Mucosa of gallbladder (tissue), 1 donor: ENCODE results near the gene SERPINA3. TPM values are rescaled to one million over a fixed set of nuclear protein-coding genes. Genes with fewer than 3 reads are reported as not detected.
"Not testable (repeated sequence)": the region's sequence is repeated elsewhere in the genome, so short reads cannot be mapped to it uniquely, and the experiment has no call there.

Experiments
- DNase-seq: peaks from one replicate; pipeline ENCODE4 v3.0.0-alpha.2; 2020; ENCODE audit warnings: low spot score
- total RNA-seq: library from RNA; stranded (reverse); gene quantifications from one replicate; pipeline ENCODE4 v1.2.1, GENCODE V29; 2021
- donor health status: DM: no; HTN: no; CAD: no.

Gene SERPINA3
- total RNA-seq, 1 donor from 2014 or later: 101 TPM

DNA sequence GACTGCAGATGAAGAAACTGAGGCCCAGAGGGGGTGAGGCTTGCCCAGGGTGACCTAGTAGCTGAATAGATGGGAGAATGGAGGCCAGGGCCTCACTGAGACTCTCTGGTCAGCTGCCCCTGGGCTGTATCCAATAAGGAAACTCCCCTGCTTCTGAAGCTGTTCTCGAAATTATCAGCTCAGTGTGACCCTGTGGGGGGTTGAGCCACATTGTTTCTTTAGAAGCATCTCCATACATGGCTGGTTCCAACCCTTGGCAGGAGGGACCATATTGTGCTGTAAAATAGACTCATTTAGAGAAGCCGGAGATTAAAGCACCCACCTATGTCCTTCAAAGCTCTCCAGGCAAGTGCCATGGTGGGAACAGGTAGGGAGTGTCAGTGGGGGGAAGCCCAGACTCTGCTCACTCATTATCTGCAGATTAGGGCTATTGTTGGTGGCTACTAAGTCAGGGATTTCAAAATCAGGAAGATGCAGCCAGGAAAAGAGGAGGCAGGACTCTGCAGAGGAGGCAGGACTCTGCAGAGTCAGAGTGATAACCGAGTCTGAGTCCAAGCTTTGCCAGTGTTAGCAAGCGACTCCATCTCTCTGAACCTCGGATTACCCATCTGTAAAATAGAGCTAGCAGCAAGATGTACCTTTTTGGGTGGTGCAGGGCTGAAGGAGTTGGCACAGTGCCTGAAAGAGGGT, 27.5 kb upstream of the SERPINA3 start:
- no peak for DNase-seq

DNA sequence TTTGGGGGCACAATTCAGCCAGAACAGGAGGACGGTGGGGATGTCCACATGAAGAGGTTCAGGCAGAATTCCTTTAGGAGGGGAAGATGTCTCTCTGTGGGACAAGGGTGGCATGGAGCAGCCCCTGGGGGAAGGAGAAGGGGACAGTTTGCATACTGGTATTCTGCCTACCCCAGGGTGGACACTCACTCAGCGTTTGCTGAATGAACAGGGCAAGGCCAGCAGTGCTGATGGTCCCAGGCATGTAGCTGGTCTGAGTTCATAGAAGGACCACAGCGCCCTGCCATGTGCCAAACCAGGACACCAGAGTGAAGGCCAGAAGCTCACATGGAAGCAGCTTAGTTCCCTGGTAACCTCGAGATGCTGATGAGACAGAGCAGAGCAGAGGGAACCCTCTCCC, 25.6 kb upstream of the SERPINA3 start:
- no peak for DNase-seq

DNA sequence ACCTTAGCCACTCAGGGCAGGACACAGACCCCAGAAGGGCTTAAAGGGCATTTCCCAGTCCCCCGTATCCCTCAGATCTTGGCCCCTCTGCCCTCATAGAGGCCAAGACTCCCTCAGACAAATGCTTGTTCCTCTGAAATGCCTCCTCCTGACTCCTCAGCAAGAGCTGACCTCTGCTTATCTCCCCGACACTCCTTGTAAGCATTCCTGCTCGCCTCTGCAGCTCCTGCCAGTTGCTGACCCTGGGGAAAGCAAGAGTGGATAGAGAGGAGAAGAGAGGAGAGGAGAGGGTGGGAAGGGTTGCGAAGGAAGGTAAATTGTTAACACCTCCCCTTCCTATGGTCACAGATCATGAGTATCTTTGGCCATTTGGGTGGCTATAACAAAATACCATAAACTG, 23.9 kb upstream of the SERPINA3 start:
- no peak for DNase-seq

DNA sequence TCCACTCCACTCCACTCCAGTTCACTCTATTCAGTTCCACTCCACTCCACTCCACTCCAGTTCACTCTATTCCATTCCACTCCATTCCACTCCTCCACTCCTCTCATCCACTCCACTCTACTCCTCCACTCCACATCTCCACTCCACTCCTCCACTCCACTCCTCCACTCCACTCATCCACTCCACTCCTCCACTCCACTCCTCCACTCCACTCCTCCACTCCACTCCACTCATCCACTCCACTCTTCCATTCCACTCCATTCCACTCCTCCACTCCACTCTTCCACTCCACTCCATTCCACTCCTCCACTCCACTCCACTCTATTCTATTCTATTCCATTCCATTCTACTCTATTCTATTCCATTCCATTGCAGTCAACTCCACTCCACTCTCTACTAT, 21.1 kb upstream of the SERPINA3 start:
- DNase-seq: no peak

DNA sequence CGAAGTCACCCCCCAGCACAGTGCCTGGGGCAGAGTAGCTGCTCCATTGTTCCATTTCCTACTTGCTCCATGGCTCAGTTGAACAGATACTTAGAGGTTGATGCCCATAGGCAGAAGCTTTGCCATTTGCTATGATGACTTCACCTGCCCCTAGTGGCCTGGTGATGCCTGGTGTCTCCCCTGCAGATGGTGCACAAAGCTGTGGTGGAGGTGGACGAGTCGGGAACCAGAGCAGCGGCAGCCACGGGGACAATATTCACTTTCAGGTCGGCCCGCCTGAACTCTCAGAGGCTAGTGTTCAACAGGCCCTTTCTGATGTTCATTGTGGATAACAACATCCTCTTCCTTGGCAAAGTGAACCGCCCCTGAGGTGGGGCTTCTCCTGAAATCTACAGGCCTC, 20.3 kb upstream of the SERPINA3 start:
- DNase-seq: no peak

DNA sequence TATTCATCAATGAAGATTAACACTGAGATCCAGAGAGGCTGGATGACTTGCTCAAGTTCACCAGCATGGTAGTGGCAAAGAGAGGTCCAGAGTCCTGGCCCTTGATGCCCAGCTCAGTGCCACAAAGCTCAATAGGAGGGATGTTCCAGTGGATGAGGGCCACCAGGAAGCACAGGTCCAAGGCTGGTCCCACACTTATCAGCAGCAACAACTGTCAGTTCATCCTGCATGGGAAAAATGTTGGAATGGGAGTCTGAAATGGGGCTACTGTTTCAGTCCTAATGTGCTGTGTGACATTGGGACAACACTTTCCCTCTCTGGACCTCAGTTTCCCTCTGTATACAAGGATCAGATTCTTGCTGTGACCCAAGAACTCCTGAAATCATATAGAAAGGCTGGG, 19.7 kb upstream of the SERPINA3 start:
- DNase-seq: no peak

DNA sequence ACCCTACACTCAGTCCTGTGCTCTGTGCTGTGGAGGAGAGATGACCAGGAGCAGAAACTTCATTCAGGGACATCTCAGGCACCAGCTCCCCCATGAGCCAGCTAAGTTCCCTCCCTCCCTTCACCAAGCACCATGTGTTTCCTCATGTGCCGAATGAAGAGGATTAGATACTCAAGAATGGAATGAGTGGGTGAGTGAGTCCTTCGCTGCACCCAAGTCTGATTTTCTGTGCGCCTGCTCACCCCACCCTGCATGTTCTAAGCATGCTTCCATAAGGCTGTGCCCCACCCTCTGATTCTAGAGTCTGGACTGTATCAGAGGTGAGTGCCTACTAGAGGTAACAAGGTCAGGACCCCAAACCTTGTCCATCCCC, 18.8 kb upstream of the SERPINA3 start:
- DNase-seq: no peak

DNA sequence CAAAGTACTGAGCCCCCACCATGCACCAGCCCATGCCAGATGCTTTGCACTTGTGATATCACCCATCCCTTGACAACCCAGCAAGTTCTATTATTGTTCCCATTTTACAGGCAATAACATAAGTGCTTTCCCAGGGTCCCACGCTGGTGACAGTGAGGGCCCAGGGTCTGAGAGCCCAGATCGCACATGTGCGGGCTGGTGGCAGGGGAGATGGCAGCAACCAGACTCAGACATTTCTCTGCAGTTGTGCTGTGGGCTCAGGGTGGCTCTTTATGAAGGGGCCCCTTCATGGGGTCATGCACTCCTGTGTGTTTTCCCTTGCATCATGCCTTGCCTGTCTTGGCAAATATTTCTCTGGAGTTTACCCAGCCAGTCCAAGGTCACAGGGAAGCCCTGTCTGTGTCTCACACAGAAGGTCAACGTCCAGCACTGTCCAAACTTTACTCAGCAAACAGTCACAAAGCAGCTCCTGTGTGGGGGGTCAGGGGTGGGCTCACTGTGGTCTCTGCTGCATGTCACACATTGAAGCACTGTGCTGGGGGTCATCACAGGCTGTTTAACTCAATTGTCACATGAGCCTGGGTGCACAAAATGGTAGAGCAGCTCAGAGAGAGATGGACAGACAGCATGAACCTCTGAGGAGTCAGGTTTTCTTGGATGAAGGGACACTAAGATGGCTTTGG, 18.3 kb upstream of the SERPINA3 start:
- no peak for DNase-seq

DNA sequence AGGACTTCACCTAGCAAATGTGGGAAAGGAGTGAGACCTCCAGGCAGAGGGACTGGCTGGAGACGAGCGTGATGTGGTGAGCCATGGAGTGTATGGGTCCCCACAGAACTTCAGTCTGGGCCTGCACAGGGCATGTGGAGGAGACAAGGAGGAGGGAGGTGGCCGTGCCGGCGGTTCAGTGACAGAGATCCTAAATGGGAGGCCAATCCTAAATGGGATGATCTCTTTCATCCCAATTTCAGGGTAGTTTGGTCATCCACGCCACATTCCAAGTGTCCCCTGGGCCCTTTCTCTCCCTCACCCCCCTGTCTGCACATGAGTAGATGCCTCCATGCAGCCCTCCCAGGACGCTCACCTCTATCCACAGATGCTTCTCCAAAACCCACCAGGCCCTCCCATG, 17.8 kb upstream of the SERPINA3 start:
- no peak for DNase-seq

DNA sequence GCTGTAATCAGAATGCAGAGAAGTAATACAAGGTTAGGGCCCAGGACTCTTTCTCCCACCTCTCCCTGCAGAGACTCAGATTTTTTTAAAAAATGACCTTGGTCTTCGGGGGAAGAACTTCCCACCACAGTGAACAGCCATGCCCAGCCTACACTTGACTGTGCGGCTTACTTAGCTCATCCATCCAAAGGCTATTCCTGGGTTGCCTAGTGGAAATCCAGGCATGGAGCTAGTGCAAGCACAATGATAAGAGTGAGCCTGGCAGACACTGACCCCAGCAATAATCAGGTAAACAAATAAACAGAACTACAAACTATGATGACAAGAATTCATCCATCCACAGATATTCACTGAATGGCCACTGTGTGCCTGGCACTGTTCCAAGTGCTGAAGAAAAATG, 16.3 kb upstream of the SERPINA3 start:
- DNase-seq: no peak

DNA sequence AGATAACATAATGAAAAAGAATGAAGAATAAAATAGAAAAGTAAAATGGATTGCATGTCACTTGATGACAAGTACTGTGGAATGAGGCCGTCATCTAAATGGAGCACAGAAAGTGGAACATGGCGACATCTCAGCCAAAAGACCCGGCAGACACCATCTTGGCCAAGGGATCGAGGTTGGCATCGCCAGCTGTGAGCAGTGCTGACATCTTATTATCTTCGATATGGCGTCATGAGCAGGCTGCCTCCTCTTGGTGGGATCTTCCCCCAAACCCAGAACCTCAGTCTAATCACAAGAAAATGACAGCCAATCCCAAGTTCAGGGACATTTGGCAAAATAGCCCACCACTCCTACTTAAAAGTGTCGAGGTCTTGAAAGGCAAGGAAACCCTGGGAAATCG, 15.8 kb upstream of the SERPINA3 start:
- DNase-seq: no peak

DNA sequence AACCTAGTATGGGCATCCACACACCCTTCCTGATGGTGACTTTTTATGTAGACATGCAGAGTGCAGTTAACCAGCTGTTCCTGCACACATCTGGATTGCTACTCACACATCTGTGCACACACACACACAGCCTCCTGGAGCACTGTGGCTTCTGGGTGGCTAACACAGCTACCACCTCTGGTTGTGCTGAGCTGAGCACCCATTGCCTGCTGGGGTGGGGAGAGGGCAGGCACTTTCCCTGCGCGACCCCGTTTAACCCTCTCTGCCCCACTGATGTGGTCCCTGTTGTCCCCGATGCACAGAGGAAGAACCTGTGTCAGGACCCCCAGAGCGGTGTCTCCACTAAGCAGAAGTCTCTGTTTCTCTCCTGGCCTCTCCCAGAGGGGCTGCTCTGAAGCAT, 14.4 kb upstream of the SERPINA3 start:
- no peak for DNase-seq

DNA sequence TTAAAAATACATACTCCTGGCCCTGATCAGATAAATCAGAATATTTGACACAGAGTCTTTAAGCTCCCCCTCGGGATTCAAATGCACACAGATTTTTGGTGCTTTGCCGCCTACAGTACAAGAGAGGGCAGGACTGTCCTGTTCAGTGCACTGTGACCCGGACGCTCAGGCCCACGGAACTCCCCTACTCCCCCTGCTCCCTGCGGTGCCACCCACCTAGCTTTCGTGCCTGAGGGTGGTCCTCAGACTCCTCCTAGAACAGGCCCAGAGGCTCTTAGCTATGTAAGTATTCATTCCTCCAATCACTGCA, 13.7 kb upstream of the SERPINA3 start:
- no peak for DNase-seq

DNA sequence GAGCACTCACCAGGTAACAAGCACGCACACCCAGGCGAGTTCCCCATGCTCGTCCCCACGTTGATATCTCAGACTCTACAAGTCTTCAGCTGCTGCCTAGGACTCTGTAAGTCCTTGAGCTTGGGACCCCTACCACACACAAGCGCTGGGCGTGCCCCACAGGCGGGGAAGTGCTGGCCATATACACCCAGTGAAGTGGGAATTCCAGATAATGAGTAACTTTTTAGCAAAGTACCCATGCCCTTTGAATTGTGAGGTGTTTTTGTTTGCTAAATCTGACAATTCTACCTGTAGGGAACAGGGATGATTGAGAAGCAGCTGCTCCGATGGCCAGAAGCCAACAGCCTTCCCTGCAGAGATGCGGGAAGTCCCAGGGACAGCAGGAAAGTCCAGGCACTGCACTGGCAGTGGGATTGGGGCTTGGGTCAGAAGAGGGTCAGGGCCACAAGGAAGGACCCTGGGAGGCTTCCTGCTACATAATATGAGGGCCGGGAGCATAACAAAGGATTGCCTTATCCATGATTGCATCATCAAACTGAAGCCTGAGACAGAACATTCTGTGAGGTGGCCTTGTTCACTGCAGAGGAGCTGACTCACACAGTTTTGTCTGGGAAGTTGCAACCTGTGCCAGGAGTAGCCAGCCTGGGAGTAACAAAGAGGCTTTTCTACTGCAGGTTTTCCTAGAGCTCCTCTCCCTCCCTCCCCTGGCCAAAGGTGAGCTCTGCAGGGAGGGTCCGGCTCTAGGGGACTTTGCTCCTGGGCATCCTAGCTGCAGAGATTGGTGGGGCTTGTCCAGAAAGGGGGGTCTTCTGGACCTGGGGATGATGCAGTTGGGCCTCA, 13.2 kb upstream of the SERPINA3 start:
- DNase-seq: peak; percentile 91

DNA sequence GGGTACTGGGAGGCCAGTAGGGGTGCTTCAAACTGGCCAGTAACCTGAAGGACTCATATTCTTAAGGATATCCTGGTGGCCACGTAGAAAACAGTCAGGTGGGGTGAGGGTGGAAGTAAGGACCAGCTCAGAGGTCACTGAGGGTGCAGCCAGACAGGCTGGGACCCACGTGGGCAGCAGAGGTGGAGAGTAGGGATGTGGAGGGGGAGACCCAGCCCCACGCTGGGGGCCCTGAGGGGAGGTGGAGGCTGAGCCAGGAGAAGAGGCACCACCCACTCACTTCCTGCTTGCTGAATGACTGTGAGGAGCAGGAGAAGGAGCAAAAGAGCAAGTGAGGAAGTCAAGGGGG, 12.6 kb upstream of the SERPINA3 start:
- no peak for DNase-seq

DNA sequence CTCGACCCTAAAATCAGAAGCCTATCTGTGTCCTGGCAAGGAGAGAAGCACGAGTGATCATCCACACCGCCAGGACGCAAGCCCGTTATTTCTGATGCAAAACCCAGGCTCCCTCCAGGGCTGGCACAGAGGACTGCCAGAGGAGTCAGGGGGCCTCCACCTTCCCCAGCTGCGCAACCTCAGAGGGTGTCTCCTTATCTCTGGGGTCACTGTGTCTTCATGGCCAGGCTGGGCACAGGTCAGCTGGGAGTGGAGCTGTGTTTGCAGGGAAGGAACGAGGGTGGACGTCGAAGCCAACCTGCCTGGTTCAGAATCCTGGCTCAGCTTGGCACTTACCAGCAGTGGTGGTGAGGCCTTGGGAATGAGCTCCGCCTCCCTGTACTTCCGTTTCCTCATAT, 12.0 kb upstream of the SERPINA3 start:
- no peak for DNase-seq

DNA sequence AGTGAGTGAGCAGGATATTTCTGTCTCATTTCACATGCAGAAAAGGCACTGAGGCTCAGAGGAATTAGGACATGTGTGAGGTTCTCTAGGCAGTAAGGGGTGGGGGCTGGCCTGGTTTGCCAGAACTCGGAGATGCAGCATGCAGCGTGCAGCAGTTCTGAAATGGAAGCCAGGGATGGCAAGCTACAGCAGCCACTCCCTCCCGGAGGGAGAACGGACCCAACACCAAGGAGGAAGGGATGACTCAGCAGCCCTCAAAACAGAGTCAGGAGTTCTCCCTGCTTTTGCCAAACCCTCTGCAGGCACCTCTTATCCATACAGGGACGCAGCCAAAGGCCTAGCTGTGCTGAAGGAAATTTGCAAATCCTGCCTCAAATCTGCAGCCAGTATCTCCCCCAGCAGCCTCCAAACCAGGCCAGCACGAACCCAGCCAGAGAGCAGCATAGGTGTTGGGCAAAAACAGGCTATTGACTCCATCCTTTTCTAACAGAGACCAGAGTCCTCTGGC, 10.3 kb upstream of the SERPINA3 start:
- DNase-seq: peak; percentile 76

DNA sequence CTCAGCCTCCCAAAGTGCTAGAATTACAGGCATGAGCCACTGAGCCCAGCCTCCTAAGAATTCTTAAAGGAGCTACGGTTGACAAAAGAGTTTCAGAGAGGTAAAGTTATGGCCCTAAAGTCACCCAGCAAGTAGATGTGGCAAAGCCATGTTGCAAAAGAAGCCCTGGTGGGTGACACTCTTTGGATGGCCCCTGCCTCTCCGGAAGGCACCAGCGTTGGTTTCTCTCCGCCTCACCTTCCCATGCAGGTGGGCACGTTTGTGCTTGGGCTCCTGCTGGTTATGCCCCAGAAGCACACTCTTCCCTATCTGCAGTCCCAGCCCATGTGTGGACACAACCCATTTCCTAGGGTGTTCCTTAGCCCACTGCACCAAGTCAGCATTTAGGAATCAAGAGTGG, 9.5 kb upstream of the SERPINA3 start:
- DNase-seq: no peak

DNA sequence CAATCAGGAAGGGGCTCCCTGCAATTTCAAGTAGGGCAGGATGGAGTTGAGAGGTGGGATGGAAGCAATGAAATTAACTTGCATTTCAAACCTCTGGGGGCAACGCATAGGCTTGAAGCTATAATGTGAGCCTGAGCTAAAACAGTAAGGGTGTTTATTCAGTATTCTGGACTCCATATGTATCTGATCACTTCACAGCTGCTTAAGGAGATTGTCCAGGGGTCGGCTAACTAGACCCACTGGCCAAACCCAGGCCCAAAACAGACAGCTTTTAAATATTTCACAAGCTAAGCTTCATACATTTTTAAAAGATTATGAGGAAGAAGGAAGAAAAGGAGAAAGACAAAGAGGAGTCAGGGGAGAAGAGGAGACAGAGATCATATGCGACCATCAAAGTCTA, 6.8 kb upstream of the SERPINA3 start:
- no peak for DNase-seq

DNA sequence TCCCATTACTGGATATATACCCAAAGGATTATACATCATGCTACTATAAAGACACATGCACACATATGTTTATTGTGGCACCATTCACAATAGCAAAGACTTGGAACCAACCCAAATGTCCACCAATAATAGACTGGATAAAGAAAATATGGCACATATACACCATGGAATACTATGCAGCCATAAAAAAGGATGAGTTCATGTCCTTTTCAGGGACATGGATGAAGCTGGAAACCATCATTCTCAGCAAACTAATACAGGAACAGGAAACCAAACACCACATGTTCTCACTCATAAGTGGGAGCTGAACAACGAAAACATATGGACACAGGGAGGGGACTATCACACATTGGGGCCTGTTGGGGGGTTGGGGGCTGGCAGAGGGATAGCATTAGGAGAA, 3.2 kb upstream of the SERPINA3 start:
- DNase-seq: not testable (repeated sequence)

DNA sequence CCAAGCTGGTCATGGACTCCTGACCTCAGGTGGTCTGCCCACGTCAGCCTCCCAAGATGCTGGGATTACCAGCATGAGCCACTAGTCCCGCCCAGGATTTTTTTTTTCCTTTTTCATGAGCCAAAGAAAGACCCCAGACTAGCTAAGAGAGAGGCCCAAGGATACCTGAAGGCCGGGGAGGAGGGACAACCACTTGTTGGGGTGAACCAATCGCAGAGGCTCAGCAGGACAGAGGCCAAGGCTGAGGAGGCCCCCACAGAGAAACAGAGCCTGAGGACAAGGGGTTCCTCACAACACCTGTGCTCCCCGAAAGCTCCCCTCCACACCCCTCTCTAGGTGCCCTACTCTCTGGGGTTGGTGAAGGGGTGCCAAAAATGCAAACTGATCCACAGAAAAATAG, 1.0 kb upstream of the SERPINA3 start:
- no peak for DNase-seq

DNA sequence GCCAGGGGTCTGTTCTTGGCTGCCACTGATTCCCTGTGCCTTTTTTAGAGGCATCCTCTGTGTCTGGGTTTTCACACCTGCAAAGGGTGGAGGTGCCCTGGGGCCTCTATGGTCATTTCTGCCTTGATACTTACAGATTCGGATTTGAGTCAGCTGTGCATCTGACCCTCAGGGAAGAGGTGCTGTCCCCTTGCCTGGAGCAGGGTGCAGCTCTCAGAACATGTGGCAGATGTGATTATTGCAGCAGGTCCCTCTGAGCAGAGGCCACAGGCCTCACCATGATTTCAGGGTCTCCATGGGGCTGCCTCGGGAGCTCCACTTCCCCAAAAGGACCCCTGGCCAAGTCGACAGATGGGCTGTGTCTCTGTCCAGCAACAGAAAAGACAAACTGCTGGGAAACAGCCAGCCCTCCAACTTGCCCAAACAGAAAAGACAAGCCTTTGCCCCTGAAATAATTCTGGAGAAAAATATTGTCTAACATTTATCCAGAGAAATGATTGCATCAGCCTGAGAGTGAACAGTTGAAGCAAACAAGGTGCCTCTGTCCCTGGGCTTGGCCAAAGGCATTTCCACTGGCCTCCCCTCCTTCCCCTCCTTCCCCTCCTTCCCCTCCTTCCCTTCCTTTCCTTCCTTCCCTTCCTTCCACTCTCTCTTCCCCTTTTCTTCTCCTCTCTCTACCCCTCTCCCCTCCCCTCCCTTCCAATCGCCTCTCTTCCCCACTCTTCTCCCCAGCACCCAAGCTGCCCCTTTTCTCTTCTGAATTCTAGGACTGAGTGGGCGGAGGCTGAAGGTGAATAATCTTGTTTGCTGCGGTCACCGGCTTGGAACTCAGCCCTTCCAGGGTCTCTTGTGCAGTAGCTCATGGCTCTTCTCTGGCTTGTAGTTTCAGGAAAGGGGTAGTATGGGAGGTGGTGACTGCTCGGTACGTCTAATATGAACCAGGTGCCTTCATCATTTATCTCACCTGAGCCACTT, 676 bp downstream of the SERPINA3 start:
- no peak for DNase-seq
